Gastroesophageal sphincter (tissue), 3 donors: ENCODE data around the gene NFE2L3.

Experiments
- EP300 ChIP-seq: sonication (generic); formaldehyde crosslinking; IDR thresholded peaks from one replicate; pipeline ENCODE4 v1.6.1; 2017; ENCODE audit warnings: antibody characterized with exemption, mild to moderate bottlenecking
- POLR2AphosphoS5 ChIP-seq: sonication (generic); formaldehyde crosslinking; IDR thresholded peaks from one replicate; pipeline ENCODE4 v1.6.1; 2017; ENCODE audit warnings: antibody characterized with exemption
- TF ChIP-seq, protein P1 (sequence below), 4 experiments: fragments of 200-600 bp in 2 of 4; fragments of 450-650 bp in 2 of 4; sonication (generic) in 1 of 4; IDR thresholded peaks; one replicate each; pipeline ENCODE4 v1.5.1; 2017 to 2019; ENCODE audit warnings: antibody characterized with exemption in 4 of 4, mild to moderate bottlenecking in 2 of 4, moderate library complexity in 2 of 4

- TF ChIP-seq, protein P1, sequence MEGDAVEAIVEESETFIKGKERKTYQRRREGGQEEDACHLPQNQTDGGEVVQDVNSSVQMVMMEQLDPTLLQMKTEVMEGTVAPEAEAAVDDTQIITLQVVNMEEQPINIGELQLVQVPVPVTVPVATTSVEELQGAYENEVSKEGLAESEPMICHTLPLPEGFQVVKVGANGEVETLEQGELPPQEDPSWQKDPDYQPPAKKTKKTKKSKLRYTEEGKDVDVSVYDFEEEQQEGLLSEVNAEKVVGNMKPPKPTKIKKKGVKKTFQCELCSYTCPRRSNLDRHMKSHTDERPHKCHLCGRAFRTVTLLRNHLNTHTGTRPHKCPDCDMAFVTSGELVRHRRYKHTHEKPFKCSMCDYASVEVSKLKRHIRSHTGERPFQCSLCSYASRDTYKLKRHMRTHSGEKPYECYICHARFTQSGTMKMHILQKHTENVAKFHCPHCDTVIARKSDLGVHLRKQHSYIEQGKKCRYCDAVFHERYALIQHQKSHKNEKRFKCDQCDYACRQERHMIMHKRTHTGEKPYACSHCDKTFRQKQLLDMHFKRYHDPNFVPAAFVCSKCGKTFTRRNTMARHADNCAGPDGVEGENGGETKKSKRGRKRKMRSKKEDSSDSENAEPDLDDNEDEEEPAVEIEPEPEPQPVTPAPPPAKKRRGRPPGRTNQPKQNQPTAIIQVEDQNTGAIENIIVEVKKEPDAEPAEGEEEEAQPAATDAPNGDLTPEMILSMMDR (IDR thresholded peaks at IDR 0.05): no peak
- TF ChIP-seq EP300: no peak
- TF ChIP-seq POLR2AphosphoS5: no peak
These were observed 17.3 kb downstream of the NFE2L3 start for GRCh38 chr7:26169271-26169670.
